ENCODE data around the gene TMPRSS11F. TPM values are rescaled to one million over a fixed set of nuclear protein-coding genes. Genes with fewer than 3 reads are reported as not detected.
A peak's percentile ranks its signal among the peaks of the same experiment; 100 is the strongest.

The TMPRSS11F gene
- total and polyA plus RNA-seq, 9 of the 15 experiments (the other 6 are each of a cell fraction or from before 2014, with no cell fraction given), result 0.03 to 0.36 (median 0.07) TPM; not detected in 2

GRCh38 chr4:68145261-68145660 is 15.6 kb upstream of the TMPRSS11F start:
- FAIRE-seq (no peak), ATAC-seq (no peak), DNase-seq (ENCODE audit: extremely low read depth in 1 of 4, low spot score in 3 of 4) (no peak)
- Histone ChIP-seq H3K4me2 (ENCODE audit: insufficient read depth, low read length) (no peak overlapping the region), H3K4me1 (replicated peaks in 1 of 2; ENCODE audit: control insufficient read depth in 2 of 2, insufficient read depth in 2 of 2, low read length in 2 of 2) (peaks cover 4 to 7% of the 10 kb centered on the region in 2 experiments; a peak in 3 of 5 replicates), H3K27me3 (ENCODE audit: control insufficient read depth in 2 of 2, insufficient read depth in 2 of 2, low read length in 2 of 2) (no peaks in the 10 kb centered on the region), H3K9ac (ENCODE audit: insufficient read depth in 1 of 2, low read depth in 2 of 2, low read length in 2 of 2) (no peak overlapping the region), H3K27ac (ENCODE audit: extremely low read depth, low read depth, low read length) (no peak overlapping the region), H2AFZ (ENCODE audit: low read depth, low read length) (no peak overlapping the region), H3K79me2 (ENCODE audit: control insufficient read depth, insufficient read depth, low read length) (no peaks in the 10 kb centered on the region), H3K36me3 (ENCODE audit: control insufficient read depth, insufficient read depth, low read length) (no peaks in the 10 kb centered on the region), H3K9me3 (replicated peaks; ENCODE audit: control insufficient read depth, insufficient read depth, low read depth, low read length) (peaks cover 1% of the 10 kb centered on the region; the same call in 1 of the 2 replicates), H3K4me3 (no peak overlapping the region), H4K20me1 (replicated peaks; ENCODE audit: control insufficient read depth, insufficient read depth, low read length) (no peaks in the 10 kb centered on the region), H3K9me1 (ENCODE audit: control insufficient read depth, insufficient read depth, low read length) (no peaks in the 10 kb centered on the region)
- intact Hi-C loops (cut with micrococcal nuclease) (no loop called here), in situ Hi-C loops (cut with MboI) (no loop called here)
- POLR2A ChIA-PET, result no interaction called here
- 8% methylated on average over 1 of the region's 1 CpG for WGBS (ENCODE audit: insufficient coverage, low coverage, missing lambda C conversion rate)
- no peak for TF ChIP-seq ZNF75A (CRISPR knock-in tag; IDR thresholded peaks at IDR 0.05)
- TF ChIP-seq PHTF2 (CRISPR knock-in tag; IDR thresholded peaks at IDR 0.05), result no peak
- TF ChIP-seq ZNF583 (CRISPR knock-in tag; IDR thresholded peaks at IDR 0.05), result no peak
- TF ChIP-seq ZNF143 (CRISPR knock-in tag; IDR thresholded peaks at IDR 0.05), result no peak
- no peak for TF ChIP-seq ZNF146 (CRISPR knock-in tag; IDR thresholded peaks at IDR 0.05; ENCODE audit: unreplicated experiment)
- no peak for TF ChIP-seq ARNT (IDR thresholded peaks at IDR 0.05)
- no peak for TF ChIP-seq ZNF668 (CRISPR knock-in tag; IDR thresholded peaks at IDR 0.05)
- BruUV-seq (replicated peaks), result no TSS peak
- CTCF ChIA-PET (ENCODE audit: low intra/inter-chr PET ratio), result no interaction called here

- DNase-seq (ENCODE audit: extremely low read depth in 1 of 4, low spot score in 3 of 4) (no peak), ATAC-seq (no peak), FAIRE-seq (no peak)
- H3K9me3 ChIP-seq (replicated peaks; ENCODE audit: control insufficient read depth, insufficient read depth, low read depth, low read length), result no peaks in the 10 kb centered on the region
- H3K27me3 ChIP-seq (ENCODE audit: control insufficient read depth in 2 of 2, insufficient read depth in 2 of 2, low read length in 2 of 2), result no peaks in the 10 kb centered on the region
- intact Hi-C loops (cut with micrococcal nuclease) (no loop called here), in situ Hi-C loops (cut with MboI) (no loop called here)
- ChIA-PET POLR2A (no interaction called here), CTCF (ENCODE audit: low intra/inter-chr PET ratio) (no interaction called here)
- H4K20me1 ChIP-seq (replicated peaks; ENCODE audit: control insufficient read depth, insufficient read depth, low read length), result no peaks in the 10 kb centered on the region
- no peaks in the 10 kb centered on the region for H3K79me2 ChIP-seq (ENCODE audit: control insufficient read depth, insufficient read depth, low read length)
- H3K9me1 ChIP-seq (ENCODE audit: control insufficient read depth, insufficient read depth, low read length), result no peaks in the 10 kb centered on the region
- no peak overlapping the region for H2AFZ ChIP-seq (ENCODE audit: low read depth, low read length)
- H3K9ac ChIP-seq (ENCODE audit: insufficient read depth in 1 of 2, low read depth in 2 of 2, low read length in 2 of 2), result no peak overlapping the region
- H3K4me2 ChIP-seq (ENCODE audit: insufficient read depth, low read length), result no peak overlapping the region
- no TSS peak for BruUV-seq (replicated peaks)
- H3K4me1 ChIP-seq (replicated peaks in 1 of 2; ENCODE audit: control insufficient read depth in 2 of 2, insufficient read depth in 2 of 2, low read length in 2 of 2), result no peaks in the 10 kb centered on the region
- H3K4me3 ChIP-seq, result no peak overlapping the region
- 0% methylated on average over 1 of the region's 1 CpG for WGBS (ENCODE audit: insufficient coverage, low coverage, missing lambda C conversion rate)
- H3K27ac ChIP-seq (ENCODE audit: extremely low read depth, low read depth, low read length), result no peak overlapping the region
- no peaks in the 10 kb centered on the region for H3K36me3 ChIP-seq (ENCODE audit: control insufficient read depth, insufficient read depth, low read length)
- TF ChIP-seq PKNOX1 (IDR thresholded peaks at IDR 0.05) (peak; percentile 67), TRIM25 (IDR thresholded peaks at IDR 0.05; ENCODE audit: borderline replicate concordance) (no peak), MTA1 (IDR thresholded peaks at IDR 0.05; ENCODE audit: borderline replicate concordance) (no peak), MEIS2 (IDR thresholded peaks at IDR 0.05; ENCODE audit: partially characterized antibody) (peak; percentile 81), PBX2 (CRISPR knock-in tag; IDR thresholded peaks at IDR 0.05; ENCODE audit: low read depth) (no peak), PBX2 (tag; conservative IDR thresholded peaks at IDR 0.05; ENCODE audit: low read depth) (peak; percentile 75), SOX6 (IDR thresholded peaks at IDR 0.05) (no peak)
These were observed 12.2 kb upstream of the TMPRSS11F start for GRCh38 chr4:68141852-68142251.

Data from K562 (cell line).